HG03159 (cell line): Measurements from ENCODE around the gene MED15.
"Not testable (repeated sequence)": the region's sequence is repeated elsewhere in the genome, so short reads cannot be mapped to it uniquely, and the experiment has no call there.

Experiments
- ATAC-seq: cut with Tn5 transposase; IDR thresholded peaks from one replicate; pipeline ENCODE4 v1.9.1; 2021; ENCODE audit warnings: mild to moderate bottlenecking, moderate library complexity; ENCODE audit not compliant: unreplicated experiment

Gene MED15

DNA sequence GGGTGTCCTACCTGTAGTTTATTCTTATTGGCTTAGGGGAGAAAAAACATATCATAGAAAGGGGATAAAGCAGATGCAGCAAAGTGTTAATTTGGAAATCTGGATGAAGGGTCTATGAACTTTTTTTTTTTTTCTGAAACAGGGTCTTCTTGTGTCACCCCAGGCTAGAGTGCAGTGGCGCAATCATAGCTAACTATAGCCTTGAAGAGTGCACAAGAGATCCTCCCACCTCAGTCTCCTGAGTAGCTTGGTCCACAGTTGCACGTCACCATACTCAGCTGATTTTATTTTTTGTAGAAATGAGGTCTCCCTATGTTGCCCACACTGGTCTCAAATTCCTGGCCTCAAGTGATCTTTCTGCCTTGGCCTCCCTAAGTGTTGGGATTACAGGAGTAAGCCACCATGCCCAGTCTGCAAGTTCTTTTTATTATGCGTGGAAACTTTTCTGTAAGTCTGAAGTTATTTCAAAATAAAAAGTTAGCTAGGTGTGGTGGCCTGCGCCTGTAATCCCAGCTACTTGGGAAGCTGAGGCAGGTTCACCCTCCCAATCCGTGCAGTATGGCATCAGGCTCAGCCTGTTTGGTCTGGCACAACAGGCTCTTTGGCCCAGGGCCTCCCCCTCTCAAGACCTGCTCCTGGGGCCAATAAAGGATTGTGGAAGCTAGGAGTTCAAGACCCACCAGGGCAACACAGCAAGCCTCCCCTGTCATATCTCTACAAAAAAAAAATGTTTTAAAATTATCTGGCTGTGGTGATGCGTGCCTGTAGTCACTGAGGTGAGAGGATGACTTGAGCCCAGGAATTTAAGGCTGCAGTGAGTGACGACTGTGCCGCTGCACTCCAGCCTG is 111.9 kb downstream of the MED15 start:
- ATAC-seq, result no peak

DNA sequence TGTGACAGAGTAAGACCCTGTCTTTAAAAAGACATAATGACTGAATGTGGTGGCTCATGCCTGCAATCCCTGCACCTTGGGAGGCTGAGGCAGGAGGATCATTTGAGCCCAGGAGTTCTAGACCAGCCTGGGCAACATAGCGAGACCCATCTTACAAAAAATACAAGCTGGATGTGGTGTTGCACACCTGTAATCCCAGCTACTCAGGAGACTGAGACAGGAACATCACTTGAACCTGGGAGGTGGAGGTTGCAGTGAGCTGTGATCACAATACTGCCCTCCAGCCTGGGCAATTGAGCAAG is 112.4 kb downstream of the MED15 start:
- not testable (repeated sequence) for ATAC-seq

DNA sequence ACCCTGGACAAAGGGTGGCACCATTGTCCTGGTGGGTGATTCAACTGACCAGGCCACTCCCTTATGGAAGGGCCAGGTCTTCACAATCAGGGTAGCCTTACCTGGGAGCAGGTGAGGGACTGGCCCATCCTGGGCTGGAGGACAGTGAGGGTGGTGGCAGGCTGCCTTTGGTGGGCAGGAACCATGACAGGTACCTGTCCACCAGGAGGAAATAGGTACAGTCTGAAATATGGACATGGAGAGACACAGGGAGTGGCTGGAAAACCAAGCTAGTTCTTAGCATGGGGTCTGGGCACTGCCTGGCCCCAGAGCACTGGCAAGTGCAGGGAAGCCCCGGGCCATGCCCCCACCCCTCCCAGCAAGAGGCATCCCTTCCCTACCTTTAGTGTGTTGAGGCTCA is 113.8 kb downstream of the MED15 start:
- no peak for ATAC-seq

DNA sequence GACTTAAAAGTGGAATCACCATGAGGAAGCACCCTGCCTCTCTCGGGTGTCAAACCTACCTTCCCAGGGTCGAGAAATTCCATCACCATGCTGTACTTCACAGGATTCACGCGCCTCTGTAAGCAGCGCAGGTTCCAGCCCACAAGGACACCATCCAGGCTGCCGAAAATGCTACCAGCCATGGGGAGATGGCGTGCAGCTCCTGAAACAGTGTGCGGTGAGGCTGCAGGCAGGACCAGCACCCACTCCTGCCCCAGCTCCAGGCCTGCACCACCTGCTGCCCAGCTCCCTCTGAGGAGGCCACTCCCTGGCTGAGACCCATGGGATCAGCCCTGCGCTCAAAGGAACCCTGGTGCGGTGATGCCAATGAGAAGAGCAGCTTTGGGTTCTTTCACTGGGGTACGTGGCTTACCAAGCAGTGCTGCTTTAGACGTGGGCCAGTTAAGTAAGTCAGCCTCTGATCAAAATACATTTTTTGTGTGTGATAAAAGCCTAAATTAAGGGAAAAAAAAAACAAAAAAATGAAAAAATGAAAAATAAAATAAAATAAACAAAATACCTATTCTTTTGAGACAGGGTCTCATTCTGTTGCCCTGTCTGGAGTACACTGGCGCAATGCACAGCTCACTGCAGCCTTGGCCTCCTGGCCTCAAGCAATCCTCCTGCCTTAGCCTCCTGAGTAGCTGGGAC is 115.4 kb downstream of the MED15 start:
- no peak for ATAC-seq

DNA sequence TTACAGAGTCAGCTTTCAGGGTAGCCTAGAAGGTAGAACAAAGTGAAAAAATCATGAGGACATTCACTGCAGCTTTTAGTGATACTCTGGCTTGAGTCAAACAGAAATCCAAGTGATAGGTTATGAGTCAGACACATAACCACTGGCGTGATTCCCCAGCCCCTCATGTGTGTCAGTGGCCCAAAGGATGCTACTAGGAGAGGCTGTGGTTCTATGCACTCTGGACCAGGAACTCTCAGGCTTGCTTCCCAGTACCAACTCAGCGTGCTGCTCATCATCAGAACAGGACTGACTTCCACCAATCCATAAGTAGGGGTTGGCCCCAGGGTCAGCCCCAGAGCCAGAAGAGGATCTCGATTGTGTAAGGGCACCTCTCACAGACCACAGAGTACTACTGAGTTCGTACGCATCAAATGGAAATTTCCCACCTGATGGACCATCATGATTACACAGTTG is 116.8 kb downstream of the MED15 start:
- ATAC-seq, result peak; percentile 61

DNA sequence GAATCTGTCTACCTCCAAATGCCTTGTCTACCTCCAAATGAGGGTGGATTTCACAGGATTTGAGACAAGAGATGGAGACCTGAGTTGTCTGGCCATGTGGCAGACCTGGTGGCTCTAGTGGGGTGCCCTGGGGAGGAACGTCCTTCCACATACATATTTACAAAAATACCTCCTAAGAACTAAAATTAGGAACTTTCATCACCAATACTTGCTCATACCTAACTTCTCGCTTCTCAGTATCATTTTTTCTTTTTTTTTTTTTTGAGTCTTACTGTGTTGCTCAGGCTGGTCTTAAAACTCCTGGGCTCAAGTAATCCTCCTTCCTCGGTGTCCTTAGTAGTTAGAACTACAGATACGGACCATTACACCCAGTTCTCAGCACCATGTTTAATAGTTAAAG is 117.9 kb downstream of the MED15 start:
- ATAC-seq, result no peak

DNA sequence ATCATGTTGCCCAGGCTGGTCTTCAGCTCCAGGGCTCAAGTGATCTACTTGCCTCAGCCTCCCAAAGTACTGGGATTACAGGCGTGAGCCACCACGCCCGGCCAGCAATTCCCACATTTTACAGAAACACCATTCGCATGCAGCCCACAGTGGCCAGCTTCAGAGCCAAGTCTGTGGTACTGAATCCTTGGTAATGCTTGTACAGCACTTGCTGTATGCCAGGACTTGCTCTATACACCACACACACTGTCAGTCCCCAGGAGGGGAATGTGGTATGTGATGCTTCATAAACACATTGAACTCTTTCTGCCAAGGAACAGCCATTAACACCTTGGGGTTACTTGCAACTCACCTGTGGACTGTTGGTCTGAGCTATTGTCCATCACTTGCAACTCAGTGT is 119.4 kb downstream of the MED15 start:
- no peak for ATAC-seq

DNA sequence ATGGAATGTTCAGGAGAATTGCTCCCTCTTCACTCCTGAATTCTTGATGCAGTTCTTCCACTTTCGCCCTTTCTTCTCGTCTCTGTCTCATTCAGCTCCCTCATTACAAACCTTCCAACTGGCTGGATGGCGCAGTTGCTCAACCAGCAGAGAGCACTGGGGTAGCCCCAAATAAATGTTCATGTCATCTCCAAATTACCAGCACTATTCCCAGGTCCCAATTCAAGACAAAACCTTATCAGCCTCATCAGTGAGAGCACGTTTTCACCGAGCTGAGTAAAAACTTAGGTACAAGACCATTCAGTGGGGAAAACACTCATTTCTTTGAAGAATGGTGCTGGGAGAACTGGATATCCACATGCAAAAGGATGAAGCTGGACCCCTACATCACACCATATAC is 120.0 kb downstream of the MED15 start:
- no peak for ATAC-seq

DNA sequence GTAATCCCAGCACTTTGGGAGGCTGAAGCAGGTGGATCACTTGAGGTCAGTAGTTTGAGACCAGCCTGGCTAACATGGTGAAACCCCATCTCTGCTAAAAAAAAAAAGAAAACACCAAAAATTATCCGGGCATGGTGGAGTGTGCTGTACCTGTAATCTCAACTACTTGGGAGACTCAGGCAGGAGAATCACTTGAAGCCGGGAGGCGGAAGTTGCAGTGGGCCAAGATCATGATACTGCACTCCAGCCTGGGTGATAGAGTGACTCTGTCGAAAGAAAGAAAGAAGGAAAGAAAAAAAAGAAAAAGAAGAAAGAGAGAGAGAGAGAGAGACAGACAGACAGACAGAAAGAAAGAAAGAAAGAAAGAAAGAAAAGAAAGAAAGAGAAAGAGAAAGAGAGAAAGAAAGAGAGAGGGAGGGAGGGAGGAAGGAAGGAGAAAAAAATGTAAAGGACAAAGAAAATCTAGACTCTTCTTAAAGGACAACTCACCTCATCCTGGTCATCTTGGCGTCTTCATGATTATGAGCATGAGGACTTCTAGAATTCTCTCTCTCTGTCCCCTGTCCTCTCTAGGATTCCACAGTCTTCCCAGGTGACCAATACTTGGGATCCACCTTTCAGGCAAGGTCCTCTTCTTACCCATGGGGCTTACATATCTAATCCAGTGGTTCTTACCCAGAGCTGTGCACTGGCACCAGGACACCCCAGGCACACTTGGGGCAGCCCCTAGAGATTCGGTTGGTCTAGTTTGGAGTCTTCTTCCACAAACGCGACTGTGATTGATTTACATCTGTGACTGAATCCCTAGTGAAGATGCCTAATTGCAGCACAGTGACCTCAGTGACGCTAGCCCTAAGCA is 120.9 kb downstream of the MED15 start:
- no peak for ATAC-seq

DNA sequence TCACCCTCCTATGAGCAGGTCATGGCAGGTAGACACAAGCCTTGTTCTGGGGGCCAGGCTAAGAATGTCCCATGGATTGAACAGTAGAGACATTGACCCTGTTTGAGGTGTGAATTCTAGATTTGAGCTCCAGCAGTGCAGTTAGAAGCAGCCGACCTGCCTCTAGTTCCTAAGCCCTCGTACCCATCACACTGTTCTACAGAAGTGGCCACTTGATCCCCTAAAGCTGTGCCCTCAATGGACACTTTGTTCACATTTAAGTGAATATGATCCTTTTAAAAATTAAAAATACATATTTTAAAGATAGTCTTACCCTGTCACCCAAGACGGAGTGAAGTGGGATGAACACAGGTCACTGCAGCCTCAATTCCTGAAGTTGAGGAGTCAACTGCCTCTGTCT is 122.0 kb downstream of the MED15 start:
- no peak for ATAC-seq

DNA sequence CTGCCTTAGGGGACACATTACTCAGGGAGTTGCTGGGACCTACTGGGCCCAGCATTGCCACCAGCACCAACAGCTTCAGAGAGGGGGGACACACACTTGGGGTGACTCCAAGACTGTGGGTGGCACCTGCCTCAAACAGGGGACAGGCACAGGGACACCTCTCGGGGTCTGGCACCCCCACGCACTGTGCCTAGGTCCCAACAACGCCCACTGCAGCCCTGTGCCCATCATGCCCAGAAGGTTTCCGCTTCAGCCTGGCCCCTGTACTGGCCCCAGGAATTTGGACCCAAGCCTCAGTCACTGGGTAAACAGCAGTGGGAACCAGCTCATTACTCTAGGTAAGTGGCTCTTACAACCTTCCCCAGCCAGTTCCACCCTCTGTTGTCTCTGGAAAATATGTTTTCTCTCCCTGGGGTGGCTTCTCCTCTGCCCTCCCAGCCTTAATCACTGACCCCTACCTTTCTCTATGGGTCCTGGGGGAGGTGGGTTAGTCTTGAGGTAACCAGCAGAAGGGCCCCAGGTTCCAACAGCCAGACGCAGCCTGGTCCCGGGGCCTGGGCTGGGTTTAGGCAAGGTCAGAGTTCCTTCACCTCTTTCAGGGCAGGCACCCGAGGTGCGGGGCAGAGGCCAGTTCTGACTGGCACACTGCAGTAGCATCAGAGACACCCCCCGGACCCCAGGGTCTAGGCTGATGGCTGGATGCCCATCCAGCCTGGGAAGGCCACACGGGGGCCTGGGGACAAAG is 123.6 kb downstream of the MED15 start:
- no peak for ATAC-seq

DNA sequence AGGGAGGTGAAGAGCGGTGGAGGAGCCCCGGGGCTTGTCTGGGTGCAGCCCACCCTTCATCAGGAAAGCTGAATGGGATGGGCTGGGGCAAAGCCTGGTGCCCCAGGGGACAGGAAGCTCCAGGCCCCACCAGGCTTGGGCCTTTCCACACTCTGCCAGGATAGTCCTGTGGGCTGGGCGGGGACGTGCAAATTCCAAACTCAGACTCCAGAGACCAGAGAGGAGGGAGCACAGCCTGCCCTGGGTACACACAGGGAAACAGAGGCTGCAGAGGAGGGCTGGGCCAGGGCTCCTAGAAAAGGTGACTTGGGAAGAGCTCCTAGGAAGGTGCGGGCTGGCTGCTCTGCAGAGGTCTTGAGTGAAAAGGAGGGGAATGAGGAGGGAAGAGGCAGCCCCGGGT is 124.7 kb downstream of the MED15 start:
- no peak for ATAC-seq

DNA sequence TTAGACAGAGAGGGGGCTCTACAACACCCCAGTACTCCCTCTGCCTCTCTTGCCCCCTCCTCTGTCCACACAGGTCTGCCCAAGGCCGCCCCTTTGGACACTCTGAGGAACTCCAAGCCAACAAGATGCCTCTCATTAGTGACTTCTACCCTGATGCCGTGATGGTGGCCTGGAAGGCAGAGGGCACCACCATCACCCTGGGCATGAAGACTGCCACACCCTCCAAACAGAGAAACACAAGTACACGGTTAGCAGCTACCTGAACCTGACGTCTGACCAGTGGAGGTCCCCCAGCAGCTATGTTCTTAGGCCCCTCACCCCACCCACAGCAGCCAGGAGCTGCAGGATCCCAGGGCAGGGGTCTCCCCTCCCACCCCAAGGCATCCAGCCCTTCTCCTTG is 125.1 kb downstream of the MED15 start:
- no peak for ATAC-seq

DNA sequence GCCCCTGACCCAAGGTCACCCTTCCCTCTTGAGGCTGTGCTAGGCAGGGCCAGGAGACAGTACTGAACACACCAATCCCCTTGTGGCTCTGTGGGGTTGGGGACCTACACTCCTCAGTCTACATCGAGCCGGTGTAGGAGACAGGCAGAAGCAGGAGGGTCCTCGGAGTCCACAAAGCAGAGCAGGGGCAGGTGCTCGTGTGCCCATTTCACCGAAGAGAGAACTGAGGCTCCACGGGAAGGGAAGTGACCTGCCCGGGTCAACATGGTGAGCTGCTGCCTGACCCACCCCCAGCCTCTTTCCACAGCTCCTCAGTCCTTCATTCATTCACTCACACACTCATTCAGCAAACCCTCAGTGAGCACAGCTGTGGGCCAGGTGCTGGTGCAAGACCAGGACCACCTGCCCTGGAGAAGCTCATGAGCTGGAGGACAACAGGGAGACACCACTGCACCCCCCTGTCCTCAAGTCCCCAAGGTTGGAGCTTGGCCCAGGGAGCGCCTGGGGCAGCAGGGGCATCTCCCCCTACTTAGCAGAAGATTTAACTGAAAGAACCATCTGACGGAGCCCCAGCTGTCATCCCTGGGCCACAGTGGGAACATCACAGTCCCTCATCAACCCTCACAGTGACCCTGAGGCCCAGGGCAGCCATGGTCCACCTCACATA is 127.3 kb downstream of the MED15 start:
- ATAC-seq, result no peak

DNA sequence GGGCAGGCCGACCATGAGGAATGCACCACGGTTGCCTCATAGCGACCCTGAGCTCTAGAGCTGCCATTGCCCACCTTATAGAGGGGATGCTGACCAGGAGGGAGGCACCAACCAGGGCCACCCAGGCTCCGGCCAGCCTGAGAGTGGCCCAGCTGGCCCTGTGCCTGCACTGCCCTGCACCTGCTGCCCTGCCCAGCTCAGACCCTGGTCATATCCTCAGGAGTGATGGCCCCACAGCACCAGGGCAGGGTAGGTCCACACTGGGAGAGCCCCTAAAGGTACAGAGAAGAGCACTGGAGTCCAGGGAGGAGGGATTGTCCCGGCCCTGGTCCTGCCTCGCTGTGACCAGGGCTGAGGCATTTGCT is 127.8 kb downstream of the MED15 start:
- ATAC-seq, result no peak

DNA sequence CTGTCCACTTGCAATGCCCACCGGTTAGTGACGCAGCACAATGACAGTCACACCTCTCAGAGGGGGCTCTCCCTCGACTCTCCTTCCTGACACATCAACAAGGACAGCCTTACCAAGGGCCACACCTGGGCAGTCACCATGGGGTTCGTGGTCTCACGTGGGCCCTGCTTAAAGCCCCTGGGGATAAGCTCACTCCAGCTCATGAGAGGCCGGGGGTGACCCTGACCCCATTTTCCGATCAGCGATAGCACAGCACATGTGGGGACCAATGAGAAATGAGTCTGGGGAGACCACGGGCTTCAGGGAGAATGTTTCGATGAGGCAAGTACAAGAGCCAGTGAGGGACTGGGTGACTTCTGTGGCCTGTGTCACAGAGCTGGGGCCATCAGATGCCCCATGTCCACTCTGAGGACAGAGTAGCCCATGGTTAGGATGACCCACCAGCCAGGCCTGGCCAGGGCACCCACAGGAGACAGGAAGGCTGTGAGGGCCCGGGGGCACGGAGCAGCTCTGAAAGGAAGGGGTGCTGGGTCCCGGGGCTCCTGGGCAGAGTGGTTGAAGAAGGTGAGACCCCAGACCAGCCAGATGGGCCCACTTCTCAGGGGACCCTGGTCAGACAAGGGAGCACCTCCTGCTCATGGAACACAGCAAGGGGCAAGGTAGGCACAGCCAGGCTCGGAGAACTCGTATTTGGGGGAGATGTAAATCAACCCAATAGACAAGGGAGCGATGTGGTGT is 128.8 kb downstream of the MED15 start:
- ATAC-seq, result no peak

DNA sequence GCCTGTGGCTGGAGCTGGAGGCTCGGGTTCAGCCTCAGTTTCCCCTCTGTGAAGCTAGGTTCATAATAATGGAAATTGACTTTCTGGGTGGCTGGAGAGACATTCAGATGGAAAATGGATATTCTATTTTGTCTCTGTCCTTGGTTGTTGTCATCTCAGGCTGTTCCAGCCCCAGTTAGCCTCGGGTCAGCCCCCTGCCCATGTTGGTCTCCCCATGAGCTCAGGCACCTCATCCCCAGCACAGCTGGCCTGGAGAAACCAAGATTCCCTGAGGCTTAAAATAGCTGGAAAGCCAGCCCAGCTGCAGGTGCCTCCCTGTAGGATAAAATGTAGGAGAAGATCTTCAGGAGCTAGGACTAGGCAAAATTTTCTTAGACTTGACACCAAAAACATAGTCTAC is 129.5 kb downstream of the MED15 start:
- no peak for ATAC-seq
